Spleen (tissue), 7 donors: ENCODE data around the gene METTL1.

Experiments used
- CTCF ChIP-seq, 11 experiments: fragments of 200-600 bp in 7 of 11; fragments of 450-650 bp in 4 of 11; sonication (generic) in 4 of 11; IDR thresholded peaks in 8 of 11; conservative IDR thresholded peaks in 3 of 11; 1 replicate in 7 of 11; 2 replicates in 4 of 11; pipeline versions ENCODE4 v1.4.0 to v1.8.0; 2016 to 2021; ENCODE audit warnings: antibody characterized with exemption in 11 of 11, inconsistent platforms in 4 of 11, mild to moderate bottlenecking in 1 of 11
- POLR2A ChIP-seq, 3 donors: fragments of 450-650 bp; IDR thresholded peaks; one replicate each; pipeline ENCODE4 v1.5.1; 2017; ENCODE audit warnings: antibody characterized with exemption in 3 of 3, mild to moderate bottlenecking in 1 of 3
- POLR2AphosphoS5 ChIP-seq, 3 donors: sonication (generic); formaldehyde crosslinking; IDR thresholded peaks; one replicate each; pipeline ENCODE4 v1.5.1; 2017; ENCODE audit warnings: antibody characterized with exemption in 3 of 3
- donor health status: DM: no; HTN: no; CAD: no; lungs with moderate emphysema.
- donor health status: DM: no; HTN: no; CAD: no.
- donor health status: DM: no; HTN: no; CAD: no.

- no peak for TF ChIP-seq CTCF (IDR thresholded peaks at IDR 0.05 in 8 of 11, conservative IDR thresholded peaks at IDR 0.05 in 3 of 11)
- no peak for TF ChIP-seq POLR2AphosphoS5 (IDR thresholded peaks at IDR 0.05)
- no peak for TF ChIP-seq POLR2A (IDR thresholded peaks at IDR 0.05)
These were observed 23.4 kb upstream of the METTL1 start for GRCh38 chr12:57795354-57795753.
